GM21526 (cell line): Measurements from ENCODE around the gene BAK1.

Source experiments
- ATAC-seq: cut with Tn5 transposase; IDR thresholded peaks from one replicate; pipeline ENCODE4 v1.9.1; 2021; ENCODE audit warnings: moderate library complexity; ENCODE audit not compliant: unreplicated experiment, low FRiP score

Gene BAK1

GRCh38 chr6:33579828-33580714 is at the start of gene BAK1:
BAK1 (minus strand) TSS chr6:33580276; CDS start chr6:33577604, 2,672 bp downstream.
- ATAC-seq = peak; percentile 76

DNA sequence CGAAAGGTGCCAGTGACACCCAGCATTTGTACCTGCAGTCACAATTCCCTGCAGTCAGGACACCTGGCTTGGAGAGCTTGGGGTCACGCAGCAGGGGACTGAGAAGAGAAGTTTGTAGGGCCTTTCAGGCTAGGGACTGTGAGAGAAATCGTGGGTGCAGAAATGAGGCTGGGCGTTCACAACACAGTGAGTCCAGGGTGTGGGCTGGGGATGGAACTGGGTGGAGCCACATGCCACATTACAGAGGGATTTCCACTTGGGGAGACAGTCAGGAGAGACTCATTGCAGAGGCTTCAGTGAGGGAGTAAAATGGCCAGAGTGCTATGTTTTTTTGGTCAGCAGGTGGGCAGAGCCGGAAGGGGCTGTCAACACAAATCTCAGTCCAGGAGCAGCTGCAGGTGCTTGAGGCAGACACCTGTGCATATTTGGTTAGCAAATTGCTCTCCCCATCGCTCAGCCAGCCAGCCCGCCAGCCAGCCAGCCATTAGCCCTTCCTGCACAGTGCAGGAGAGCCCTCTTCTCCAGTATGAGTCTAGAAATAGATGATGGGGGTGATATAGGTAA is 48.4 kb upstream of the BAK1 start:
- ATAC-seq = no peak

DNA sequence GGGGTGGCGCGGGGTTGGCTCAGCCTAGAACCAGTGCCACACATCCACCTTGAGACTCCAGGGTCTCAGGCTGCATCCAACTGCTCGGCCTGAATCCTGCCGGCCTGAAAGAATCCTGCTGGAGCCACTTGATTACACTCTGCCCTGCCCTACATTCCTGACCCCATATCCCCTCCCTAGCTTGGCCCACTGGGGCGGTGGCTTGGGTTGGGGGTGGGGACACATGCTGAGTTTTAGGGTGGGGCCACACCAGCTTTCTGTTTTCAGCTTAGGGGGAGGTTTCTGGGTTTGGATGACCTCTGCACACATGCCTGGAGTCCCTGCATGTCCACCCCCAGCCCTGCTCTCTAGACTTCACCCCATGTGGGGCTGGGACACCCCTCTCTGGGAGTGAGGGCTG is 47.8 kb upstream of the BAK1 start:
- ATAC-seq = no peak

DNA sequence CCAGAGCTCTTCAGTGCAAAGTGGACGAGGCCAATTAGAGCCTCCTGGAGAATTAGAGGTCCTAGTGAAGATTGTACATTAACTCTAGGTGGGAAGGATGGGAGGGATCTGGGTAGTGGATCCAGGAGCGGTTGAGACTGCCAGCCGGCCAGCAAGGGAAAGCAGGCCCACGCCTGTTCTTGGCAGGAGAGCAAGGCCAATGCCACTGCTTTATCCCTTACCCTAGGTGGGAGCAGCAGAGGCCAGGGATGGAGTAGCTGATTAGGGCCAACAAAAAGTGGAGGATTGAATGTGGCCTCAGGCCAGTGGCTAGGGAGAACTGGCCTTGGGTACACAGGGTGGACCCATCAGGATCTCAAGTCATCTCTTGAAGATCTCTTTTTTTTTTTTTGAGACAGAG is 44.8 kb upstream of the BAK1 start:
- ATAC-seq = no peak

DNA sequence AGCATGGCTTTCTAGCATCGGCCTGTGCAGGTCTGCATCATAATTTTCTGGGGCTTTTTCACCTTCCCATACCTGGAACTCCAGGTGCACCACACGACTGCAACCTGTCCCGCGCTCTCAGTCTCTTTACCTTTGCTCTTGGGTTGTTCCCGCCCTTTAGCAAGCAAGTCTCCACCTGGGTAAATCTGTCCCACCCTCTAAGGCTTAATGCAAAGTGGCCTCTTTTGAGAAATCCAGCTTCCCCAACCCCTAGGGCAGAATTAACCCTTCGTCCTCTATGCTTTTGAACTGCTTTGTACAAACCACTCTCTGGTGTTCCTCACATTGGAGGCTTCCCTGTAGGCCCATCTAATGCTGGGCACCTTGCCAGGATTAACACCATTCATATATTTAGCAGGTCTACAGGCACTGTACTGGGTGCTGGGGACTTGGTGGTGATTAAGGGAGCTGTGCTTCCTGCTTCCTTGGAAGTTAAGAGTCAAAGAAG is 43.9 kb upstream of the BAK1 start:
- ATAC-seq = no peak

DNA sequence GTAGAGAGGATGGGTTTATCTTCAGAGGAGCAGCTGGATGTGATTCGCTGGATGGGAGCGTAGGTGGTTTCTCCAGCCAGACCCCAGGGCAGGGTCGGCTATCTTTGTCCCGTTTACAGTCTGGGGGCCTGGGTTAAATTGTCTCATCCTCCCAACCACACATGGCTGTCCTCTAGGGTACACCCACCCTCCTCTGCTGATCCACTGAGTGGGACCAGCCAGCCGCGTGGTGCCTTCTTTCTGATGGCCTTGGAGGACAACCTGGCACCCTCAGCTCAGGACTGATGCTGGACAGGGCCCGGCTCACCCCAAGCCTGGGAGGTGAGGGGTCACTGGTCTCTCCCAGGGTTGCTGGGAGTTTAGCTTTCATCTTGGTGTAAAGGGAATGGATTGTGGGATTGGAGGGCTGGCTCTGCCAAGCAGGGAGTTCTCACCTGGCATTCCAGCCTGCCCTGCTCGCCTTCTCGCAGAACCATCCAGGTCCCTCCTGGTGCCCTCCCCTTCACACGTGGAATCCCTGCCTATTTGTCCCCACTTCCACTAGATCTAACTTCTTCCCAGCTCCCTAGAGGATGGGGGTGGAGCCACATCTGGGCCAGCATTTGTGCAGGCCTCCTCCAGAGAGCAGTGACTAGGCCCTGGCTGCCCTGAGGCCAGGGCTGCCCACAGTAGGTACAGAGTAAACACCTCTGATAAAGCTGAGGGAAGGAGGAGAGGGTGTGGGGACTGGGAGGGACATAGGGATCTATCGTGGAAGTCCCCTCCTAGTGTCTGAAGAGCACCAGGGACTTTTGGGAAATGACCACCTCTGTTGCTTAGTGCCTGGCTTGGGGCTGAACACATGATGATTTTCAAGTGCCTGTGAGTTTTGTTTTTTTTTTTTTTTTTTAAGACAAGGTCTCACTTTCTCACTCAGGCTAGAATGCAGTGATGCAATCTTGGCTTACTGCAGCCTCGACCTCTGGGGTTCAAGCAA is 42.7 kb upstream of the BAK1 start:
- ATAC-seq = no peak

GRCh38 chr6:33621711-33622388 is 41.8 kb upstream of the BAK1 start:
- ATAC-seq = no peak

DNA sequence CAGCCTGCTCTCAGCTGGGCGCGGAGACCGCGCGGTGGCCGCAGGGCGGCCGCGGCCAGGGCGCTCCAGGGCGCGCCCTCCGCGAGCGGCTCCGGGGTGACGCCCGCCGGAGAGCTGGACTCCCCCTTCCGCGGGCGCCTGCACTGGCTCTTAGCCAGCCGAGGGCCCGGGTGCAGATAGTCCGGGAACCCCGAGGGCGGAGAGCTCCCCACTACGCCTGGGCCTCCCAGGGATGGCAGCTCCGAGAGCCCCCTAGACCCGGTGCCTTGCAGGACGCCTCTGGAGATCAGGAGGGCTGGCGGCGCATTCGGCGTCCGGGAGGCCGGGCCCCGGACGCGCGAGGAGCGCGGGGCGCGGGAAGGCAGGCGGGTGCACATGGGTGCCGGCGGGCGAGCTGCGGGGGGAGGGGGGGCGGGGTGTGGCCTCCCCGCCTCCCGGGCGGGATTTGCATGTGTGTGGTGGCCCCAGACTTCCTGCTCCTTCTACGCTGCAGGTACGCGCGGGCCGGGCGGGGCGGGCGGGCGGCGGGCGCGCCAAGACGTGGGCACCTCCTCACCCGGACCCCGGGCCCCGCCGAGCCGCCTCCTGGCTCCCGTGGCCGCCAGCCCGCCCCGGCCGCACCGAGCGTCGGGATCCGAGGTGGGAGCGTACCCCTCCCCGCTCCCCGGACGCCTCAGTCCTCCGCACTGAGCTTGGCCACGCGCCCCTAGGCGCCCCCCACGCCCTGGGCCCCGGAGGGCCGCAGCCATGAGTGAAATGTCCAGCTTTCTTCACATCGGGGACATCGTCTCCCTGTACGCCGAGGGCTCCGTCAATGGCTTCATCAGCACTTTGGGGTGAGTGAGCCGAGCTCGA is 41.0 kb upstream of the BAK1 start, which contains the start of gene ITPR3:
Gene ITPR3 (plus strand): TSS at position 467 of the 855 bp plus-strand sequence. CDS start 281 bp downstream, at position 748.
- ATAC-seq = no peak

- no peak for ATAC-seq
Measured at GRCh38 chr6:33620158-33620855, 40.2 kb upstream of the BAK1 start.

DNA sequence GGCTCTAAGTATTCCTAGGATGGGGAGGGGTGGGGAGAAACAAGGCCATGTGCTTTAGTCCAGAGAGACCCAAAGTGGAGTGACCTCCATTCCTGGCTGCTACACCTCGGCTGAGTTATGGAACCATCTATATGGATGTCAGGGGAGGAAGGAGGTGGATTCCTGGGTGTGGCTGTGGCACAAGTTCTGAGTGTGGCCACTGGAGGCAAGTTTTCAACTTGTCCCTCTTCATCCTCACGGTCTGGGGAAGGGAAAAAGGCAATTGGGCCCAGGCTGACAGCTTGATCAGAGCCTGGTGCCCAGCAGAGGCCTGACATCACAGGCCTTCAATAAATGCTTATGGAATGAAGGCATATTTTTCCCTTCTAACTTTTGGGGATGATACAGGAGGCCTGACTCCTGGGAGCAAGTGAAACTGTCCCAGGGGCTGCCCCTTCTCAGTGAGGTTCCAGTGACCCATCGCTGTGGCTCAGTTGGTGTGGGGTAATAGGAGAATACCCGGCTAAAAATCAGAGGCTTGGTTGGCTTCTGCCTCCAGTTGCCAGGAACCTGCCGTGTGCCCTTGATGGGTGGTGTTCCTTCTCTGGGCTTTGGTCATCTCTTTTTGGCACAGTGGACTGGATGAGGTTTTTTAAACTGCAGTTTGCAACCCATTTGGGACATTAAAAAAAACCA is 39.2 kb upstream of the BAK1 start:
- ATAC-seq = no peak

DNA sequence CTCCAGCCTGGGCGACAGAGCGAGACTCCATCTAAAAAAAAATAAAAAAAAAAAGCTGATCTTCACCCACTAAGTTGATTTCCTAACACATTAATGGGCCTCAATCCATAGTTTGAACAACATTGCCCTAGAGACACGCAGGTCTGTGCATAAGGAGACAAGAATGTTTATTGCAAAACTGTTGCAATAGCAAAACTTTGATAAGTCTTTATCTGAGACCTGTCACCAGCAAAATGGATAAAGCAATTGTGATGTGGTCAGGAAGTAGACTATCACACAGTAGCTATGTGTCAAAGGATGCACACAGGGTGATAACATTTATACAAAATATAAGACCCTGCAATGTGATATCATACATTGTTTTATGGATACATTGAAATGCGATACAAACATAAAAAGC is 36.8 kb upstream of the BAK1 start:
- ATAC-seq = no peak

- no peak for ATAC-seq
Measured at GRCh38 chr6:33616113-33616512, 36.0 kb upstream of the BAK1 start.

DNA sequence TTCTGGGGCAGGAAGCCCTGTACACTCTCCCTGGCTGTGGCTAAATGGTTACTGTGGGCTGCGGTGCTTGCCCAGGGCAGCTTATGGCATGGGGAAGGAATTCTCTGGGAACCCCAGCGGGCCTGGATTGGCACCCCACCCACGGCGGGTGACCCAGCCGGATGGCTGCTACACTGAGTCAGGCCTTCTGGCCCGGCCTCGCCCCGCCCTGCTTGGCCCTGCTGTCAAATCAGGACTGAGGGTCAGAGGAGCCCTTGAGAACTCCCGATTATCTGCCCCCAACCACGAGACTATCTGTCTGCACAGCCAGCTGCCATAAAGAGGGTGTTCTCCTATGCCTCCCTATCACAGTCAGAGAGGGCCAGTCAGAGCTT is 33.7 kb upstream of the BAK1 start:
- no peak for ATAC-seq

GRCh38 chr6:33613146-33613794 is 33.2 kb upstream of the BAK1 start:
- no peak for ATAC-seq

DNA sequence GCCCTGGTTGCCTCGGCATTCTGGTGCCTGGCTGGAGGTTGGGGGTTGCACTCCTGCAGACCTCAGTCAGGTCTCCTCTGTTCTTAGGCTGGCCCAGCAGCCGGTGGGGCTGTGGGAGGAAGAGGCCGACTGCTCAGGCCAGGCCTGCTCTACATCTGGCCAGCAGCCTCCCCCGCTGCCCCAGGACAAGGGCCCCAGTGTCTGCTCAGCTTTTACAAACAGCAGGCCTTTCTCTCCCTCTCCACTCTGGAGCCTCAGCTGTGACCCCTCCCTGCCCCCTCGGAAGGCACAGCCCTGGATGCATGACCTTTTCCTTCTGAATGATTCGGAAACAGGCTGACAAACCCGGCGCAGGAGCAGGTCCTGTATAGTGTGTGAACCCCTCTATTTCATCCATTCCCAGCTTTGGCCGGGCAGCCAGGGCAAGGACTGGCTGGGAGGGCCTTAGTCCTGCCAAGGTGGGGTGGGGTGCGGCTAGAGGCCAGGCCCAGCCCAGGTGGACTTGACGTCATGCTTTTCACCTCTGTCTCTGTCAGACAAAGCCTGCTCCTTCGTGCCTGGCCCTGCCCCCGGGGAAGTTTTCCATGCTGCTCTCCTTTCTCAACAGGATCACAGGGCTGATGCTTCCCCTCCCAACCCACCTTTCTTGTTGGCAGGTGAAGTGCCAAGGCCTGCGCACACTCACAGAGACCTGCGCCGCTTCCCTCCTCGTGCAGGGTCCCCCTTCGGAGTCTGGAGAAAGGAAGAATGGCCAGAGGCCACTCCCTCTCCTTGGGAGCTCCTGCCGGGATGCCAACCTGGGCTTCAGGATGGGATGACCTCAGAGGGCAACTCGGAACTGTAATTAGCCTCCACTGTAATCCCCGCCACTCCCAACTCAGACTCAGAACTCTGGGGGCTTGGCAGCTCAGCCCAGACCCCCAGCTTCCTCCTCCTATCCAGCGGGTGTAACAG is 31.0 kb upstream of the BAK1 start:
- ATAC-seq = no peak

- no peak for ATAC-seq
Measured at GRCh38 chr6:33610067-33610466, 30.0 kb upstream of the BAK1 start.

DNA sequence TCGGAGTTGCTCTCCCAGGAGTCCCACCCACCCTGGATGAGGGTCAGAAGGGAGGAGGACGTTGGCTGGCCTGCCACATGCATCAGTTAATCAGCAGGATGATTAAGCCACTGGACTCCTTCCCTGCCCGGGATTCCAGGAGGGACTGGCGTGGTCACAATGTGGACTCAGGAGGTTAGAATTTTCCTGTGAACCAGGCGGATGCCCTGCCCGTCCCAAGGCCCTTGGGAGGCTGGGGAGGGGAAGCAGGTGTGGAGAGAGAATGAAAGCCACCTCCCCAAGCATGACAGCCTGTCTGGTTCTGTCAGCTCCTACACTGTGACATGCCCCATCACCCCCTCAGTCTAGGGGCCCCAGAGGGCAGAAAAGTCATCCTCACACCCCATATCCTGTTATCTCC is 29.5 kb upstream of the BAK1 start:
- no peak for ATAC-seq
